ENCODE results near the gene TCF19. TPM values are rescaled to one million over a fixed set of nuclear protein-coding genes. Genes with fewer than 3 reads are reported as not detected.

TCF19 gene
- total RNA-seq, 1 experiment from 2014 or later: 19.3 TPM

GRCh38 chr6:31154436-31154835, 4.0 kb upstream of the TCF19 start:
- Mint-ChIP-seq H3K27me3 (ENCODE audit: insufficient read depth, unreplicated experiment) (no peaks in the 10 kb centered on the region), H3K27ac (ENCODE audit: unreplicated experiment) (no peak overlapping the region), H3K9me3 (ENCODE audit: unreplicated experiment) (no peaks in the 10 kb centered on the region), H3K36me3 (ENCODE audit: insufficient read depth, unreplicated experiment) (peaks cover 11% of the 10 kb centered on the region), H3K4me1 (ENCODE audit: low read depth, unreplicated experiment) (no peaks in the 10 kb centered on the region), H3K4me3 (ENCODE audit: unreplicated experiment) (no peak overlapping the region)
- Histone ChIP-seq H3K27me3 (replicated peaks; ENCODE audit: control insufficient read depth, insufficient read depth, low read length) (no peaks in the 10 kb centered on the region), H3K9me3 (no peaks in the 10 kb centered on the region), H3K4me3 (ENCODE audit: low read depth, low read length) (no peak overlapping the region), H3K4me1 (peaks cover 9% of the 10 kb centered on the region; the same call in 1 of the 2 replicates), H3K36me3 (ENCODE audit: control insufficient read depth, insufficient read depth, low read length) (no peaks in the 10 kb centered on the region)
- no TSS peak for BruUV-seq (replicated peaks)
- ChIA-PET CTCF (no interaction called here), POLR2A (no interaction called here)
- TF ChIP-seq, protein P1, sequence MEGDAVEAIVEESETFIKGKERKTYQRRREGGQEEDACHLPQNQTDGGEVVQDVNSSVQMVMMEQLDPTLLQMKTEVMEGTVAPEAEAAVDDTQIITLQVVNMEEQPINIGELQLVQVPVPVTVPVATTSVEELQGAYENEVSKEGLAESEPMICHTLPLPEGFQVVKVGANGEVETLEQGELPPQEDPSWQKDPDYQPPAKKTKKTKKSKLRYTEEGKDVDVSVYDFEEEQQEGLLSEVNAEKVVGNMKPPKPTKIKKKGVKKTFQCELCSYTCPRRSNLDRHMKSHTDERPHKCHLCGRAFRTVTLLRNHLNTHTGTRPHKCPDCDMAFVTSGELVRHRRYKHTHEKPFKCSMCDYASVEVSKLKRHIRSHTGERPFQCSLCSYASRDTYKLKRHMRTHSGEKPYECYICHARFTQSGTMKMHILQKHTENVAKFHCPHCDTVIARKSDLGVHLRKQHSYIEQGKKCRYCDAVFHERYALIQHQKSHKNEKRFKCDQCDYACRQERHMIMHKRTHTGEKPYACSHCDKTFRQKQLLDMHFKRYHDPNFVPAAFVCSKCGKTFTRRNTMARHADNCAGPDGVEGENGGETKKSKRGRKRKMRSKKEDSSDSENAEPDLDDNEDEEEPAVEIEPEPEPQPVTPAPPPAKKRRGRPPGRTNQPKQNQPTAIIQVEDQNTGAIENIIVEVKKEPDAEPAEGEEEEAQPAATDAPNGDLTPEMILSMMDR (IDR thresholded peaks at IDR 0.05; ENCODE audit: insufficient read depth in 1 of 2, low read depth in 1 of 2, low read length in 1 of 2, severe bottlenecking in 1 of 2, unreplicated experiment in 1 of 2): no peak
- no peak for DNase-seq
- intact Hi-C loops (cut with micrococcal nuclease; ENCODE audit: unreplicated experiment): no loop called here

DNA sequence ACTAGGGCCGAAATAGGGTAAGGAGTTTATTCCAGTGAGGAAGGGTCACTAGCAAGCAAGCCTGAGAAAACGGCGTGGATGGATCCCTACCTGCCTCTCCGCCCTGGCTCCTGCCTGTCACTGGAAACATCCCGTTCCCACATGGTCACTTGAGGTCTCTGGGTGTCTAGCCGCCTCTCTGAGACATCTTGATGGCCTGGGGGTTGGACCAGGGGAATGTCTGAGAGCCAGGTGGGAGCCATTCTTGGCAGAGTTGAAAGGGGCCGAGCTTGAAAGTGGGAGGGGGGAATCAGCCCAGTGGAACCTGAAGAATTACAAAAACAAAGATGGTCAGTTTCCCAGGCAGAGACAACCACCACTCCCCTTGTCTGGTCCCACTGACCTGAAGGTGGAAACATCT, 1.7 kb upstream of the TCF19 start:
- Mint-ChIP-seq H3K27me3 (ENCODE audit: insufficient read depth, unreplicated experiment) (no peaks in the 10 kb centered on the region), H3K4me3 (ENCODE audit: unreplicated experiment) (peak overlapping the region; percentile 84), H3K27ac (ENCODE audit: unreplicated experiment) (no peak overlapping the region), H3K4me1 (ENCODE audit: low read depth, unreplicated experiment) (no peaks in the 10 kb centered on the region), H3K36me3 (ENCODE audit: insufficient read depth, unreplicated experiment) (peaks cover 17% of the 10 kb centered on the region), H3K9me3 (ENCODE audit: unreplicated experiment) (no peaks in the 10 kb centered on the region)
- ChIA-PET POLR2A (no interaction called here), CTCF (no interaction called here)
- no peaks in the 10 kb centered on the region for H3K36me3 ChIP-seq (ENCODE audit: control insufficient read depth, insufficient read depth, low read length)
- no peak for DNase-seq
- TF ChIP-seq, protein P1 (IDR thresholded peaks at IDR 0.05; ENCODE audit: insufficient read depth in 1 of 2, low read depth in 1 of 2, low read length in 1 of 2, severe bottlenecking in 1 of 2, unreplicated experiment in 1 of 2): no peak
- intact Hi-C loops (cut with micrococcal nuclease; ENCODE audit: unreplicated experiment): no loop called here
- H3K4me1 ChIP-seq: peaks cover 11% of the 10 kb centered on the region; the same call in 1 of the 2 replicates
- H3K27me3 ChIP-seq (replicated peaks; ENCODE audit: control insufficient read depth, insufficient read depth, low read length): no peaks in the 10 kb centered on the region
- no peaks in the 10 kb centered on the region for H3K9me3 ChIP-seq
- H3K4me3 ChIP-seq (ENCODE audit: low read depth, low read length): no peak overlapping the region
- TSS peak; percentile 41 for BruUV-seq (replicated peaks)

GRCh38 chr6:31157513-31158139, 763 bp upstream of the TCF19 start, which contains the start of gene CCHCR1:
Gene CCHCR1, minus strand, starts transcription at chr6:31157802. Its CDS starts 202 bp downstream, at chr6:31157600.
- TF ChIP-seq, protein P1 (IDR thresholded peaks at IDR 0.05; ENCODE audit: insufficient read depth in 1 of 2, low read depth in 1 of 2, low read length in 1 of 2, severe bottlenecking in 1 of 2, unreplicated experiment in 1 of 2): no peak
- Histone ChIP-seq H3K36me3 (ENCODE audit: control insufficient read depth, insufficient read depth, low read length) (no peaks in the 10 kb centered on the region), H3K27me3 (replicated peaks; ENCODE audit: control insufficient read depth, insufficient read depth, low read length) (no peaks in the 10 kb centered on the region), H3K4me3 (ENCODE audit: low read depth, low read length) (peak within 1 kb of the TSS; percentile 74), H3K9me3 (no peaks in the 10 kb centered on the region), H3K4me1 (peaks cover 11% of the 10 kb centered on the region; the same call in 1 of the 2 replicates)
- Mint-ChIP-seq H3K4me3 (ENCODE audit: unreplicated experiment) (peak within 1 kb of the TSS; percentile 84), H3K27me3 (ENCODE audit: insufficient read depth, unreplicated experiment) (no peaks in the 10 kb centered on the region), H3K36me3 (ENCODE audit: insufficient read depth, unreplicated experiment) (peaks cover 17% of the 10 kb centered on the region), H3K27ac (ENCODE audit: unreplicated experiment) (peak within 1 kb of the TSS; percentile 85), H3K9me3 (ENCODE audit: unreplicated experiment) (no peaks in the 10 kb centered on the region), H3K4me1 (ENCODE audit: low read depth, unreplicated experiment) (no peaks in the 10 kb centered on the region)
- POLR2A ChIA-PET: interaction anchor here (0.6 to 1.8 kb wide), 2 partner anchors 245 to 384 kb away, joined by 4 to 5 read pairs; partner anchors contain the start of genes DDX39B and MICA
- CTCF ChIA-PET: interaction anchor here (1.0 to 1.6 kb wide), 5 partner anchors 29 to 209 kb away, joined by 3 to 8 read pairs (median 4); no protein-coding TSS in a partner anchor
- DNase-seq: no peak
- no TSS peak for BruUV-seq (replicated peaks)
- intact Hi-C loops (cut with micrococcal nuclease; ENCODE audit: unreplicated experiment): no loop called here
